Fibroblast of villous mesenchyme (primary cell): ENCODE measurements around the gene SAP30. TPM values are rescaled to one million over a fixed set of nuclear protein-coding genes. Genes with fewer than 3 reads are reported as not detected.

Experiments
- DNase-seq: peaks from one replicate; pipeline ENCODE4 v3.0.0-alpha.2; 2010; ENCODE audit warnings: low read depth
- H3K4me3 ChIP-seq: 2 replicates; pipeline ENCODE4 v1.5.1; 2011; ENCODE audit warnings: low read depth, mild to moderate bottlenecking, low read length
- total RNA-seq: library from RNA; depleted of rRNA; stranded (reverse); fragments of >200 nt; gene quantifications from 2 replicates; pipeline ENCODE4 v1.2.3, GENCODE V29; 2012
- TF ChIP-seq, protein P1 (sequence below): IDR thresholded peaks from 2 replicates; pipeline ENCODE4 v1.5.1; 2012; ENCODE audit warnings: low read depth, mild to moderate bottlenecking, low read length; ENCODE audit not compliant: insufficient read depth

The SAP30 gene
- total RNA-seq, 1 donor: 21.2 TPM

DNA sequence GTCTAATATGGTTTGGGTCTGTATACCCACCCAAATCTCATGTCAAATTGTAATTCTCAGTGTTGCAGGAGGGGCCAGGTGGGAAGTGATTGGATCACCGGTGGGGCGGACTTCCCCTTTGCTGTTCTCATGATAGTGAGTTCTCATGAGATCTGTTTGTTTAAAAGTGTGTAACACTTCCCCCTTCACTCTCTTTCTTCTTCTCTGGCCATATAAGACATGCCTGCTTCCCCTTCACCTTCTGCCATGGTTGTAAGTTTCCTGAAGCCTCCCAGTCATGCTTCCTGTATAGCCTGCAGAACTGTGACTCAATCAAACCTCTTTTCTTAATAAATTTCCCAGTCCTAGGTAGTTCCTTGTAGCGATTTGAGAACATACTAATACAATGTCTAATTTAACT, 47.9 kb downstream of the SAP30 start:
- no peak overlapping the region for H3K4me3 ChIP-seq
- no peak for DNase-seq
- TF ChIP-seq, protein P1, sequence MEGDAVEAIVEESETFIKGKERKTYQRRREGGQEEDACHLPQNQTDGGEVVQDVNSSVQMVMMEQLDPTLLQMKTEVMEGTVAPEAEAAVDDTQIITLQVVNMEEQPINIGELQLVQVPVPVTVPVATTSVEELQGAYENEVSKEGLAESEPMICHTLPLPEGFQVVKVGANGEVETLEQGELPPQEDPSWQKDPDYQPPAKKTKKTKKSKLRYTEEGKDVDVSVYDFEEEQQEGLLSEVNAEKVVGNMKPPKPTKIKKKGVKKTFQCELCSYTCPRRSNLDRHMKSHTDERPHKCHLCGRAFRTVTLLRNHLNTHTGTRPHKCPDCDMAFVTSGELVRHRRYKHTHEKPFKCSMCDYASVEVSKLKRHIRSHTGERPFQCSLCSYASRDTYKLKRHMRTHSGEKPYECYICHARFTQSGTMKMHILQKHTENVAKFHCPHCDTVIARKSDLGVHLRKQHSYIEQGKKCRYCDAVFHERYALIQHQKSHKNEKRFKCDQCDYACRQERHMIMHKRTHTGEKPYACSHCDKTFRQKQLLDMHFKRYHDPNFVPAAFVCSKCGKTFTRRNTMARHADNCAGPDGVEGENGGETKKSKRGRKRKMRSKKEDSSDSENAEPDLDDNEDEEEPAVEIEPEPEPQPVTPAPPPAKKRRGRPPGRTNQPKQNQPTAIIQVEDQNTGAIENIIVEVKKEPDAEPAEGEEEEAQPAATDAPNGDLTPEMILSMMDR: no peak

DNA sequence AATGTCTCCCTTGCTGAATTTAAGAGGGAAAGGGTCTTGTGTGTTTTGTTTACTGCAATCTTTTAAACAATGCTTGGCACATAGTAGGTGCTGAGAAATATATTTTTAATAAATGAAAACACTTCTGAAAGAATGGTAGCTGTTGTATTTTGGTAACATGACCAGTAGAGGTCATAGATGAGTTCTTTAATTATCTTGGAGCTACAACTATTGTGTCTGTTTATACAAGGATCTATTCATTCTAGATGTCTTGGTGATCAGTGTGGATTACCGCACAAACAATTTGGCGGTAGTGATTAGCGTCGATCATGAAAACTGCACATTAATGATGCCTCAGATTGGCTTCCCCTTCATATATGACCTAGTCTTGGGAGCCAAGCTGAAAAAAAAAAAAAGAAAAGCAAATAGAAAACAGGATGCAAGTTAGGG, 49.6 kb downstream of the SAP30 start:
- no peak overlapping the region for H3K4me3 ChIP-seq
- peak; percentile 46 for DNase-seq
- TF ChIP-seq, protein P1: peak; percentile 50

DNA sequence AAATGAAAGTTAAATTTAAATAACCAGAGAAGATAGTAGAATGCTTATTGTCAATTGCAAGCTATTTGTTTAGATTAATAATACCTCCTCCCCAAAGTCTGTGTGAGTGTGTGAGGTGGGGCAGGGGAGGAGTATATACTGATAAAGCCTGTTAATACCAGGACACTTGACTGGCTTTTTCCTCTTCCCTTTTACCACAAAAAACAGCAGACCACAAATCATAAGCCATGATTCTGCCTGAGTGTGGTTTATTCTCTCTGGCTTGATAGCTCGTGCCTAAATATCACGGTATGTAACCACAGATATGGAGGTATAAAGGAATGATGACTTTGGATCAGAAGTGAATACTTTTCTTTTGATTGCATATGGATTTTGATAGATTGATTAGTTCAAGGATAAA, 50.0 kb downstream of the SAP30 start:
- no peak overlapping the region for H3K4me3 ChIP-seq
- TF ChIP-seq, protein P1: no peak
- peak; percentile 24 for DNase-seq

DNA sequence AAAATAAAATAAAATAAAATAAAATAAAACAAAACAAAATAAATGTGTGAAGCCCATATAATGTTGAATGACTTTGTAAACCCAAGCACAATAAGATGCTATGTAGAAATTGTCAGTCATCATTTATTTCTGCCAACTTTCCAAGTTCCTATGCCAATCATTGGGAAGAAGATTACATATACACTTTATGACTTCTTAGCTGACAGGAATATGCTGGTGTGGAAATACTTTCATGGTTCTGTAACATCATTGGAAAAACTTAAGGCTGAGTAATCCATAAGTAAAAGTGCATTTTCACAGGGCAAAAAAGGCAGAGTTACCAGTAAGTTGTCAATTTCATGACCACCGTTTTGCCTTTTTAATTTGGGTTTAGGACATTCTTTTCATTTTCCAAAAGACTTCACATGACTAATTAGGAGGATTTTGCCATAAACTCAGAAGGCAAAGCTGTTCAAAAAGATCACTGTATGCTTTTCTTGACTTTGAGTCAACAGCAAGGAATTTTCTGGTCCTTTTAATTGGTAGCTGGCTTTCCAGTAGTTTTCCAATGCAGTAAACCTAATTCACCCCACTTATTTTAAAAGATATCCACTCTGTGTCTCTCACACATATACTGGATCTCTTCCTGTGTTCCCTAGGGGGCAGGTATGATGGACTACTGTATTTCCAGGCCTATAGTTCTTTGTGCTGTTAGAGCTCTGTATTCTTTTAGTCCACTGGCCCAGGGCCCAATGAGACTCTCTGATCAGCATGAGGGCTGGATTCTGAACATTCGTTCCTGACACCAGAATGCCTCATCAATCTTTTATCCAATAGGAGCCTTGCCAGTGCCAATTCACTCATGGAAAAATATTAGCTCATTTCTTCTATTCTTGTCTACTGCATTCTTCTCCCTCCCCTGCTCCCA, 54.4 kb downstream of the SAP30 start:
- DNase-seq: peak; percentile 69
- TF ChIP-seq, protein P1: no peak
- no peak overlapping the region for H3K4me3 ChIP-seq

DNA sequence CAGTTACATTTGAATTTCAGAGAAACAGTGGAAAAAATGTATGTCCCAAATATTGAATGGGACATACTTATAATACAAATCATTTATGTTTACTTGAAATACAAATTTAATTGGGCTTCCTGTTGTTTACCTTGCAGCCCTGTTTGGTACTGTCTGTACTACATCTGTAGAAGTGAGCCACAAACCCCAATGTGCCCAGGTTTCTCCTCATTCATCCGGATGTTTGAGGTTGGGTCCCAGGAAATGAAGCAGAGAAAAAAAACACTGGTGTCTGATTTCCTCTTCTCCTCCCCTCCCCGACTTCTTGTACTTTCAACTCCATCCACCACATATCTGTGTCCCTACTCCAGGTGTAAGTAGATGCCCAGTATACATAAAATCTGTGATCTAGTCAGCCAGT, 55.3 kb downstream of the SAP30 start:
- TF ChIP-seq, protein P1: no peak
- no peak overlapping the region for H3K4me3 ChIP-seq
- no peak for DNase-seq

Other genes with a start within 250 kb of the SAP30 start
- gene GALNT7, start 202.1 kb upstream of the SAP30 start, total RNA-seq: 13.9 and 23.3 TPM in 2 replicates
- gene HMGB2, start 36.6 kb upstream of the SAP30 start, total RNA-seq: 33.8 and 60.0 TPM in 2 replicates
- under 0.01 and 0.32 TPM in 2 replicates for gene SCRG1, start 28.2 kb downstream of the SAP30 start, total RNA-seq
- 45.4 and 71.7 TPM in 2 replicates for gene HAND2, start 159.3 kb downstream of the SAP30 start, total RNA-seq